DLD1 (cell line): Measurements from ENCODE around the gene PHYHIPL.

Source experiments
- in situ Hi-C: cut with HindIII; loops from 2 replicates; pipeline ENCODE4 v1.10.0; 2017; ENCODE audit warnings: low sequenced_read_pairs

The PHYHIPL gene

DNA sequence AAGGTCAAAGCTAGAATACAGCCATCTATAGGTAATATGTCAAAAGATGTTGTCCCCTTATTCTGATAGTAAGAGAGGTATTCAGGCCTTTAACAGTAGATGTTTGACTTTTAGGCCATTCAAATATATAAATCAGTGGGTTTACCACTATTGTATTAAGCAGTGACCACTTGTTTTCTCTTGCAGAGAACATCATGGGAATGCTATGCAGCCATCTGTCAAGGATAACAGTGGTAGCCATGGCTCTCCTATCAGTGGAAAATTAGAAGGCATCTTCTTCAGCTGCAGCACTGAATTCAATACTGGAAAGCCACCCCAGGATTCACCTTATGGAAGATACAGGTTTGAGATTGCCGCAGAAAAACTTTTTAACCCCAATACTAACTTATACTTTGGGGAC lies 68.4 kb downstream of the PHYHIPL start:
- in situ Hi-C loops: no loop called here

DNA sequence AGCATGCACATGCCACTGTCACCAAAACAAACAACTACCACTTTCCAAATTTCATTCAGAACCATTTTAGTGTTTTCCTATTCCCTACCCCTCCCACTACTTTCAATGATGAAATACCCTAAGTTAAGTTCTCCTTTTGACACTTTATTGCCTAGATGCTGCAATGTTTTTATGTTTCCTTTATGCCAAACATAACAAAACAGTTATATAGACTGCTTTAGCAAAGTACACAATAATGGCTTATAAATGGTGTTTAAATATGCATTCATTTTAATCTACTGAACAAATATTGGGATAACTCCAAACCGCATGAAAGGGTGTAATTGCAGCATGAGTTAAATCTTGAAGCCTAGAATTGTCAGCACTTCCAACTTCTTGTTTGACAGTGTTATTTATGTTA lies 69.2 kb downstream of the PHYHIPL start:
- in situ Hi-C loops: no loop called here

DNA sequence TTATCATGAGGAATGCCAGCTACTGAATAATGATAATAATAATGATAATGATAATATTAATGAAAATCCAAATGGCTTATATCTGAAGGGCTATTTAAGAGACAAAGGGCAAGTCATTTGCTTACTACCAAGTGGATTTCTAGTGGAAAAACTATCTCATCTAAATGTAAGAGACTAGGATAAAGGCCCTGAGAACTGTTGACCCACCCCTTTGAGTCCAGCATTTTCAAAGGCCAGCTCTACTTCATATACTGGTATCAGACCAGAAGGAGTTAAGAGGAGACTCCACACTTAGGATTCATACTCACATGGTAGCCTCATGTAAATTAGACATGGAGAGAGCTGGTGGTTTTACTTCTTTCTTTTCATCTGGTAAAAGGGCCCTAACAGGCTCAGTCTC lies 76.0 kb downstream of the PHYHIPL start:
- in situ Hi-C loops: no loop called here

DNA sequence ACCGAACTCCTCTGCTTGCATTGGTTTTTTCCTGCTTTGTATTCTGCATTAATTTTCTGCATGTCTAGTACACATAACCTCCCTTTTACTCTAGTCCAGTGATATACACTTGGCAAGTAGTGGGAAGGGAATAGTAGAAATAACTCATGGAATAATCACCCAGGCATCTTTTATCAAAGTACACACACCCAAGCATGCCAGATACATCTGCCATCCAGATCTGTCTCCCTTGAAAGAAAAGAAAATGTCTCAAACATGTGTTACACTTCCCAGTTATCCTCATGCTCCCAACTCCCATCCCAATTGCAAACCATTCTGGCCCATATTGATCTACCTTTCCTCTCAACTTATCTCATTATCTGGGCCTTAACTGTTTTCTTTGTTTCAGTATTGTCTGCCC lies 79.0 kb downstream of the PHYHIPL start:
- in situ Hi-C loops: no loop called here

DNA sequence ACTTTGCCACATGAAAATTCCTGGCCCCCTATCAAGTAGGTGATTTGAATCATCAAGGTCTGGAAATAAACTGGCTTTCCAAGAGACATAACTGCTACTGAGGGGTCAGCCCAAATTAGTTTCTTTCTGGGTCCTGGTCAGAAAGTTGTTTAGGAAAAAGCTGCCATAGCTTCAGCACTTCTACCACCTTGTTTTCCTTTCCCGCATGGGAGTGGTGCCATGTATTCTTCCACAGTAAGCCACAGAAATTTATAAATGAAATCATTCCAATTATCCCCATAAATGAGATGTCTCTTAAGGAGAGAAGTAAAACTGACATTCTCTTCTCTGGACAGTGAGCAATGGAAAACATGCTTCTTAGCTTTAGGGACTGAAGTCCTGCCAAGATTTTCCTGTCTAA lies 80.8 kb downstream of the PHYHIPL start:
- in situ Hi-C loops: no loop called here

DNA sequence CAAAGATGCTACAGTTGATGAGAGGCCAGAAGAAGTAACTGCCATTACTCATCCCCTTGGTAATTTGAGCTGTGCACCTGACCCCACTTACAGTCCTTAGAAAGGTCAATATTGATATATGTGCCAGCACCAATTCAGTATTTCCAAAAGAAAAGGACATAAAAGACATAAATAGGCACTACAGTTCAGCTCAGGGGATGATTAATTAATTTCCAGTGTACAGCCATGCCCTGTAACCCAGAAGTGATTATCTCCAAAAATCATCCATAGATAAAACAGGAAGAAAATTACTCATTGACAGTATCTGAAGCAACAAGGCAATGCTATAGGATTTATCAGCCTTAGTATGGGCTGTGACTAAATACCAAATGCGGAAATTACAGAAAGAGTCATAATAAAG lies 82.4 kb downstream of the PHYHIPL start:
- in situ Hi-C loops: no loop called here

DNA sequence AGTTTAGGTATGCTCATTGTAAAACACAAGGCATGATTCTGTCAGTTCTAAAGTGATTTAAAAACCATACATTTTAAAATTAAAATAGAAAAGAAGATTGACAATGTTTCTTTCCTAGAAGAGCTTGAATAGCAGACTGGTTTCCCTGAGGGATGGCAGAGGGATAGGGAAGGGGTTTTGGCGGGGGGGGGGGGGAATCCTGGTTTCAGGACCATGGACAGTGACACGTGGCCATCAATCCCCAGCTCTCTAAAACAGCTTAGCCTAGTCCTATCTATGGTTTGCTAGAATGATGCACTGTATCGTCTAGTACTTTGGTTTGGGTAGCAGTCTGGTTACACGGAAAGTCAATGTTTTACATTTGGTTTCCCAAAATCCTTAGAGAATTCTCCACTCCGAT lies 88.7 kb downstream of the PHYHIPL start:
- in situ Hi-C loops: no loop called here

DNA sequence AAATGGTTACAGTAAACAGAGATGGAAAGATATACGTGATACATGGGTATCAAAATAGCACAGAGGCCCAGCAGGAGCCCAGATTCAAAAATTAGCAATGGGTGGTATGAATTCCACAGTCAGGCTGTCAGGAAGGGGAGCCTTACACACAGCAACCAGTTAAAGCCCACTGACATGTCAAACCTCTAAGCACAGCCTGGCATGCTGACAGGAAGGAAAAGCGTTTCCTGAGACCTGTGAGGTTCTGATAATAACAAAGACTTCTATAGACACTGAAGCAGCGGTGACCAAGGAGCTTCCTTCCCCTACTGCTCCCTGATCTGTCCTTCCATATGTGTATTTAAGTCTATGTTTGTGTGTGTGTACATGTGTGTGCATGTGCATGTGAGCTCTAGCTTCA lies 89.9 kb downstream of the PHYHIPL start:
- in situ Hi-C loops: no loop called here

DNA sequence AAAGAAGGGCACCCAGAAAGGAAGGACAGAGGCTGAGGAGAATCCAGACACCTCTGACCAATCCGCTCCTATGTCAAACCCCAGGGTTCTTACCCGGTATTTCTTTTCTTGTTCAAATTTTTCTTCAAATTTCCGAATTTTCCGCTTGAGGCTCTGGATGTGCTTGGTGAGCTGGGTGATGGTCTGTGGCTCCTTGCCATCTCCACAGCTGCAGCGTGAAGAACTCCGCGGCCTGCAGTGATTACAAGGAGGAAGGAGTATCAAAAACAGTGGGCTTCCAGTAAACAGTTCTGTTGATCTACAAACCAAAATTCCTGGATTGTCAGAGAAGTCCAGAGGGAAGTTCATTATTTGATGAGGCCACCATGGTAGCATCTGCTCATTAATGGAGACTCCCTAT lies 92.0 kb downstream of the PHYHIPL start:
- in situ Hi-C loops: no loop called here

DNA sequence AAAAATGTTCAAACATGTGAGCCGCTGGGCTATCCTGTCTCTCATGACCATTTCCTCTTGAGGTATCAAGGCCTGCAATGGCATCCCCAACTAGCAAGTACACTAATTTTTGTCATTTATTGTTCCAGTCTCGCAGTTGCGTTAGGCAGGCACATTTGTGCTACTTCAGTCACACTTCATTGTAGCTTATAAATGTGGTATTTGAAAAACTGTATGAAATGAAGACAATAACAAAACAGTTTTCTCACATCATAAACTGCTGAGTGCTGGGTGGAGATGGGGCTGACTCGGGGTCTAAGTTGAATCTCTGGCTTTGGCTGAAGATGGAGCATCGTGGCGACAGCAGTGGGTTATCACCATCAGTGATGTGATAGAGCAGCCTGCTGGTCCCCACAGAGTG lies 93.2 kb downstream of the PHYHIPL start:
- in situ Hi-C loops: no loop called here

DNA sequence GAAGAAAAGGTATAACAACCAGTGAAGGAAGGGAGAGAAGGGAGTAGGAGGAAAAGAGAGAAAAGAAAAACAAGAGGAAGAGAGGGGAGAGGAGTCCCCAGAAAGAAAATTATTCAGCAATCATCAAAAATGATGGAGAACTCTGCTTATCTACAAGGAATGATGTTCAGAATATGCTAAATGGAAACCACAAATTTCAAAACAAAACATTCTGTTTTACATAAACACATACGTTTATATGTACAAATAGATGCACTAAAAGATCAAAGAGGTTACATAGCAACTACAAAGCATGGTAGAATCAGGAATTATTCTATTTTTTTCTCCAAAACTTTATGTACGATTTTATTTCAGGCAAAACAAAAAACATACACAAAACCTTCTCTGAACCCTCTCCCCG lies 94.0 kb downstream of the PHYHIPL start:
- in situ Hi-C loops: no loop called here

DNA sequence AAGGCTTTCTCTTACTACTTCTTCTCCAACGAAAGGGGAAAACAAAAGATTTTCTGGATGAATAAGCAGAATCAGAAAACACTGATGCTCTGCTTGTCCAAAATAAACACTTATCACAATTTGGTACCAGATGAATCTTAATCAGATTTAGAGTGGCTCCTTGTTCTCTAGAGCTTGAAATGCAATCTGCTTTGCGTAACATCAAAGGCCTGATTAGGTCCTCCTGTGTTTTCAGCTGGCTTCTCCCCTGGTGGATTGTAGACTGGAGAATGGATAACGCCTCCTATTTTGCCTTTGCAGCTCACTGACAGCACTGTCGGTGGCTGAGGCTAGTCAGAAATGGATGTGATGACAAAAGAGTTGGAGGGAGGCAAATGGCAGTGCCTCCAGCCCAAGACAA lies 94.7 kb downstream of the PHYHIPL start:
- in situ Hi-C loops: no loop called here

DNA sequence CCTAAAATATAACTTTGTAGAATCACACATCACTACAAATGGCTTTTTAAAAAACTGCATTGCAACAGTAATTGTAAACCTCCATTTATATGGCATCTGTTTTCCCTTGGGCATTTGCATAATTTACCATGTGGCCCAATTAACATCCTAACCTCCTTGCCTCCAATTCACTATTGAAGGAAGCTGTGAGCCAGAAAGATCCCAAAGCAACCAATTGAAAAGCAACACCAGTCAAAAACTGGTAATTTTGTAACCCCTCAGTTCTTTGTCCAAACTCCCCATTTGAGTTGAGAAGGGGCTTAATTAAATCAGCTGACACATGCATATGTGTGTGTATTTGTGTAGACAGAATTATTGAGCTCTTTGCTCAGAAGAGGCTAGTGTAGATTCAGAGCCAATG lies 95.6 kb downstream of the PHYHIPL start:
- in situ Hi-C loops: no loop called here

DNA sequence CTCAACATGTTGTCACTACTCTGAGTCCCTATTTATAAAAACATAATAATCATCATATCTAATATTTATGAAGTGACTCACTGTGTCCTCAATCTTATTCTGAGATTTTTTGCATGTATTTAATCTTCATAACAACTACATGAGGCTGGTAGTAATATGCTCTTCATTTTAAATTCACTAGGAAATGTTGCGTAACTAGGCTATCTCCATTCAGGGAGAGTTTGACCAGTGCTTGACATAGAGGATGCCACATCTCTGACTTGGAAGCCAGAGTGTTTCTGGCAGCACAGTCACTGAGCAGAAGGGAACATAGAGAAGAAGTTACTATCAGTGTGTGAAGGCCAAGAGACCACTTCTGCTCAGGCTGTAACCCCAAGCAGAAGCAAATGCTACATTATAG lies 97.0 kb downstream of the PHYHIPL start:
- in situ Hi-C loops: no loop called here

DNA sequence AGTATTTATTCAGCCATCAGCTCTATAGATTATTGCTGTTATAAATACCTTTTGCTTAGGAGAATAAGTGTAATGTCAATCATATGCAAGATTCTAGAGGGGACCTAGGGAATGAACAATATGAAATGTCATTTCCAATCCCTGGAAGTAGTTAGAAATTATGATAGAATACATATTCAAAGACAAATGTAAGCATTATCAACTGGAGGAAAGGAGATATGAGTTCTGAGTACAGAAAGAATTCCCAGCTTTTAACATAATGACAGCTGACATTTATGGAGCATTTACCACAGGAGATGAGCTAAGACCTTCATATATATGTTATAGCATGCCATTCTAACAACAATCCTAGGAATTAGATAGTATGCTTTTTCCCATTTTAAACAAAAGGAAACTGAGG lies 99.7 kb downstream of the PHYHIPL start:
- in situ Hi-C loops: no loop called here

DNA sequence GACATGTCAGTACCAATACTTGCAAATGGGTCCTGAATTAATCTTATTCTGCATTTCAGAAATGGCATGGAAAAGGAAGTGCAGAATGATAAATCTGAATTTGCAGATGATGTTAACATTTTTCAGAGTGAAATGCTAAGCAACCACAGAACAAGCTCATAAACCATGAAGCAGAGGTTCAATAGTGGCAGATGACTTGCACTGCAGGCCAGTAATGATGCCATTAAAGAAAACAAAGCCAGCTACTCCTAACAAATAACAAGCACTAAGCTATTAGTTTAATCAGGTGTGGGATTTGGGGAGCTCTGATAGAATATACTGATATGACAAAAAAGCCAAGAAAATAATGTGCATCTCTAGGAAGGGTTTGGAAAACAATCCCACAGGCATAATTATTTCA lies 100.5 kb downstream of the PHYHIPL start:
- in situ Hi-C loops: no loop called here

DNA sequence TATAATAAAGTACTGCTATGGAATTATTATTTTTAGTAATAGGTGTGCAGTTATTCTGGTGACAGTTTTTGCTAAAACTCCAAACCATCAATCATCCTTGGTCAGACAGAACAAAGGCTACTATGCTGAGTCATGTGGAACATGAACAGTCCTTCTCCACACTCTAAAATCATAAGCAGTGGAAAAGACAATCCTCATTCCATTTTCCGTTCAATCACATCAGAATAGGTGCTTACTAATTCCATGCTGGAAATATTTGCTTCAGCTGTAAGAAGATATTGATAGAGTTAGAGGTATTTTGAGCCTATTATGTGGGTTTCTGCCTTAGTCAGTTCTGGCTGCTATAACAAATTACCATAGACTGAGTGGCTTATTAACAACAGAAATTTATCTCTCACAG lies 103.0 kb downstream of the PHYHIPL start:
- in situ Hi-C loops: no loop called here

DNA sequence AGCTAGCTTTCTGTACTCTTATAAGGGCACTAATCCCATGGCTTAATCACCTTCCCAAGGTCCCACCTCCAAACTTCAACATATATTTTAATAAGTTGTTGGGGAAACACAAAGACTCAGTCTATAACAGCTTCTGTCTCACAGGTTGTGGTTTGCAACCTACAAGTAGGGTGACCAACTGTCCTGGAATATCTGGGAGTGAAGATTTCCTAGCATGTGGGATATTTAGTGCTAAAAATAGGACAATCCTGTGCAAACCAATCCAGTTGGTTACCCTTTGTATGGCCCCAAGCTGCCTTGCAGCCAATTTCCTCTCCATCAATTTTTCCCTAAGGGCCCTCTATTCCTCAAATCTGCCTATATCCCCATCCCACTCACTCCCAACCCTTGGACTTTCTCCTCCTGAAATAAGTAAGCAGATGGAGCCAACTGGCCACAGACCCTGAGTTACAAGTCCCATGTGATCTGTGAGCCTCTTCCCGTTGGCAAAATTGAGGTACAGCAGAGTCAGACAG lies 103.6 kb downstream of the PHYHIPL start:
- in situ Hi-C loops: no loop called here

DNA sequence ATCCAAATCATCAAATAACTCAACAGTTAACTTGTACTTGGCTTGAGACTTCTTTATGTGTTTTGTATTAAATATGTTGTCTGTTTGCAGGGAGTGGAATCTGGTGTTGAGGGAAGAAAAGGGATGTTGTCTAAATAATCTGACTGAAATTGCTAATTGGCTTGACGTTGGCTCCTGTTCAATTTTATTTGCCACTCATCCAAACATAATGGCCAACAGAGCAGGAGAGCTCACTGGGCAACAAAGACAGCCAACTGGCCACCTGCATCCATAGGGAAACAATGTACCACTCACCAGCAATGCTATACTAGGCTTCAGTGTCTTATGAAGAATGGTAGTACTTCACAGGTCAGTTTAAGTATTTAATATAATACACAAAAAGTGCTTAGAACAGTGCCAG lies 105.4 kb downstream of the PHYHIPL start:
- in situ Hi-C loops: no loop called here

DNA sequence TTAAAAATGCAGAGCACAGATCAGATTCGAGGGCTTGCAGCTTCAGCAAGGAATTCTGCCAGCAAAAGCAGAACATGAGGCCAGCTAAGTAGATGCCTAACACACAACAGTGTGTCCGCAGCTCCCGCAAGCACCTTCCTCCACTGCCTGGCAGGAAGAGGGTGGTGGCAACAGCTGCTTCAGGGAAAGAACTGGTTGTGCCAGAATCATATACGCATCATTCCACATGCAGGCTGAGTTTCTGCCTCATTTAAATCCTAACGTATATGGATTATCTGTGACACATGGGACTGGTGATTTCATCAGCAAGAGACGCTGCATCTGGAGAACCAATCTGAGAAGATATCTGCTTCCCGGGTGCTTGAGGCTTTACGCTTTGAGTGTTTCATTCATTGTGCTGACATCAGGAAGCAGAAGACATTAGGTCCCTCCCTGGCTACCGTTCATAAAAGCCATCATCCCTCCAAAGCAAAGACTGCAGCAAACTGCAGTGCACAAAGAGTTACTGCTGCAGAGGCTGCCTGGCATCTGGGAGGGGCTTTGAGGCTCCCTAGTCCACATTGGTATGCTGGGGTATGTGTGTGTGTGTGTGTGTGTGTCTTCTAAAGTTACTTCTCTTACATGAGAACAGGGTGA lies 107.1 kb downstream of the PHYHIPL start:
- in situ Hi-C loops: no loop called here

DNA sequence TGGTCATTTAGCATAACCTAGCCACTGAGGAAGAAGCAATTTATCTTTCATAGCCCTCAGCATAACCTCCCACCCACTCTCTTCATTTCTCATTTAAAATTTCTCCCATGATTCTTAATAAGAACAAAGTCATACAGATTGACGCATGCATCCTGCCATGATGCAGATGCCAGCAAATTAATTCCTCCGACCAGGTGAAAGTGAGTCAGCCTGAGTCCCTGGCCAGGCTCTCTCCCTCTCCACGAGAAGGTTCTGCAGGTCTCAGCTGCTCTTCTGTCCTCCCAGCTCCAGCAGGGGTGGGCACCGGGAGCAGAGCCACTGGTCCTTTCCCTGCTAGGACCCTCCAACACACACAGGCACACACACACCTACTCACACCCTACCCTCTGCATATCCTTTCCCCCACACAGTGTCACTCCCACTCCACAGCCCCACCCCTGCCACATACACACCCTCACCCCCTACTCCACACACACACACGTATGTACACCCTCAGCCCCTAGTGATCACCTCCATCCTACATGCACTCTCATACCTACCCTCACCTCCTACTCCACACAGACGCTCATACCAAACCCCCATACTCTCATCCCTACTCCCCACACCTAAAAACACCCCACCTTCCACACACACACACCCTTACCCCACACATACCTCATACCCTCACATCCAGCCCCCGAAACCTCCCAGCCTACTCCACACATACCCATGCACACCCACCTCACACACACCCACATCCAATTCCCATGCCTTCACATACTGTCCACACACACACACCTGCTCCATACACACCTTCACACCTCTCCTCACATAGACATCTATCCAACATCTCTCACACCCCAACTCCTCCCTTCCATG lies 107.9 kb downstream of the PHYHIPL start:
- in situ Hi-C loops: no loop called here

DNA sequence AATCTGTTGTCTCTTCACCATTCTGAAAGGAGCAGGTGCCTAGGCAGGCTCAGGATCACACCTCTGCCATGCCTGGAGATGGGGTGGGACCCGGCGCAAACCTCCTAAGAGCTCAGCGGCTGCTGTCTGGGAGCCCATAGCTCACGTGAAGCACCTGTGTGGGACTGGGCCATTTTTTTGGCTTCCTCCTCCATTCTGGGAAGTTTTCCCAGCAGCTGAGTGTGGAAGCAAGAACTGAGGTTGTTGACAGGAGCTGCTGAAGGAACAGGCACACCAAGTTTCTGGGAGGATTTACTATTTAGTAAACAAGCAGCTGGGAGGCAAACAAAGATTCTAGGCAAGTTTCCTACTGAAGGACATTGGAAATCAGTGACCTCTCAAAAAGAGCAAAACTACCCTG lies 108.6 kb downstream of the PHYHIPL start:
- in situ Hi-C loops: no loop called here
